Kidney epithelial cell (primary cell): ENCODE results near the gene ABHD2. TPM values are rescaled to one million over a fixed set of nuclear protein-coding genes. Genes with fewer than 3 reads are reported as not detected.
"Not testable (repeated sequence)": the region's sequence is repeated elsewhere in the genome, so short reads cannot be mapped to it uniquely, and the experiment has no call there.

Experiments used
- DNase-seq: peaks from one replicate; pipeline ENCODE4 v3.0.0-alpha.2; 2010; ENCODE audit warnings: low read depth
- H3K27me3 ChIP-seq: 2 replicates; pipeline ENCODE4 v1.6.0; 2011; ENCODE audit warnings: low read length; ENCODE audit not compliant: control insufficient read depth, insufficient read depth
- H3K36me3 ChIP-seq: 2 replicates; pipeline ENCODE4 v1.5.1; 2011; ENCODE audit warnings: low read length; ENCODE audit not compliant: control insufficient read depth, insufficient read depth
- H3K4me3 ChIP-seq: 2 replicates; pipeline ENCODE4 v1.5.1; 2011; ENCODE audit warnings: low read depth, mild to moderate bottlenecking, control low read depth, low read length
- total RNA-seq: library from RNA; depleted of rRNA; stranded (reverse); fragments of >200 nt; gene quantifications from 2 replicates; pipeline ENCODE4 v1.2.3, GENCODE V29; 2015
- TF ChIP-seq, protein P1 (sequence below): IDR thresholded peaks from 2 replicates; pipeline ENCODE4 v1.5.1; 2011; ENCODE audit warnings: mild to moderate bottlenecking, moderate library complexity, low read length, control low read depth, inconsistent platforms; ENCODE audit not compliant: insufficient read depth, poor library complexity, severe bottlenecking

Gene ABHD2
- total RNA-seq, 1 donor from 2014 or later = 39.7 TPM

DNA sequence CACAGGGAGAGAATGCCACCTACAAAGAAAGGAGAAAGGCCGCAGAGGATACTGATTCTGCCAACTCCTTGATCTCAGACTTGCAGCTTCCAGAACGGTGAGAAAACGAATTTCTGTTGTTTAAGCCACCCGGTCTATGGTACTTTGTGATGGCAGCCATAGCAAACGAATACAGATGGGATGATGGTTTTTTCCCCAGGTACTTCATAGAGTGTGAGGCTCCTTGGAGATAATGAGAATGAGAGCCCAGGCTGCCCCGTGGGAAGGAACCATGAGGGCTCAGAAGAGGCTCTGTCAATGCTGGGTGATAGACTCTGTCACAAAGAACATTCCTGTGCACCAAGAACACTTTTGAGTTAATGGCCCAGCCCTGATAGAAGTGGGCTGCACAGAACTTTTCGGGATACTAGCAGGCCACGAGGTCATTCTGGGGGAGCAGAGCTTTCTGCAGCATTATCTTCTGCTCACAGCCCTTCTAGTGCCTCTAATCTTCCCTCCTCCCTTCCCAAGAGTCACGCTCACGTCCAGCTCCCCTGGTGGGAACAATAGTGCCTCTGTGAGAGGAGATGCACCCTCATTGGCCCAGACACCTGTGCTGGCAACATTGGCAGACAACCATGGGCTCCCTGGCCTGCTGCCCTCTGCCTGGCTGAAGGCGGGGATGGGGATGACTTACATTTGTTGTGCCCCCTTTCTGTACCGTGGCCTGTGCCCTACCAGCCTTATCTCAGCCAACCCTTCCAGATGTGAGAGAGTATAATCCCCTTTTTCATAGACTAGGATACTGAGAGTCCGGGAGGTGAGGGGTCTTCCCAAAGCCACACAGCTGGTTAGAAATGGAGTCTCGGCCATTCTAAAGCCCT lies 138.3 kb downstream of the ABHD2 start:
- H3K27me3 ChIP-seq = no peaks in the 10 kb centered on the region
- DNase-seq = no peak
- H3K36me3 ChIP-seq = no peaks in the 10 kb centered on the region
- no peak overlapping the region for H3K4me3 ChIP-seq
- TF ChIP-seq, protein P1, sequence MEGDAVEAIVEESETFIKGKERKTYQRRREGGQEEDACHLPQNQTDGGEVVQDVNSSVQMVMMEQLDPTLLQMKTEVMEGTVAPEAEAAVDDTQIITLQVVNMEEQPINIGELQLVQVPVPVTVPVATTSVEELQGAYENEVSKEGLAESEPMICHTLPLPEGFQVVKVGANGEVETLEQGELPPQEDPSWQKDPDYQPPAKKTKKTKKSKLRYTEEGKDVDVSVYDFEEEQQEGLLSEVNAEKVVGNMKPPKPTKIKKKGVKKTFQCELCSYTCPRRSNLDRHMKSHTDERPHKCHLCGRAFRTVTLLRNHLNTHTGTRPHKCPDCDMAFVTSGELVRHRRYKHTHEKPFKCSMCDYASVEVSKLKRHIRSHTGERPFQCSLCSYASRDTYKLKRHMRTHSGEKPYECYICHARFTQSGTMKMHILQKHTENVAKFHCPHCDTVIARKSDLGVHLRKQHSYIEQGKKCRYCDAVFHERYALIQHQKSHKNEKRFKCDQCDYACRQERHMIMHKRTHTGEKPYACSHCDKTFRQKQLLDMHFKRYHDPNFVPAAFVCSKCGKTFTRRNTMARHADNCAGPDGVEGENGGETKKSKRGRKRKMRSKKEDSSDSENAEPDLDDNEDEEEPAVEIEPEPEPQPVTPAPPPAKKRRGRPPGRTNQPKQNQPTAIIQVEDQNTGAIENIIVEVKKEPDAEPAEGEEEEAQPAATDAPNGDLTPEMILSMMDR = no peak

GRCh38 chr15:89227425-89227824 lies 139.2 kb downstream of the ABHD2 start:
- no peaks in the 10 kb centered on the region for H3K27me3 ChIP-seq
- TF ChIP-seq, protein P1 = no peak
- no peak for DNase-seq
- no peak overlapping the region for H3K4me3 ChIP-seq
- H3K36me3 ChIP-seq = no peaks in the 10 kb centered on the region

GRCh38 chr15:89230277-89230676 lies 142.0 kb downstream of the ABHD2 start:
- Histone ChIP-seq H3K36me3 (no peaks in the 10 kb centered on the region), H3K4me3 (no peak overlapping the region), H3K27me3 (no peaks in the 10 kb centered on the region)
- DNase-seq = no peak
- TF ChIP-seq, protein P1 = no peak

- H3K27me3 ChIP-seq = no peaks in the 10 kb centered on the region
- DNase-seq = no peak
- TF ChIP-seq, protein P1 = no peak
- no peak overlapping the region for H3K4me3 ChIP-seq
- H3K36me3 ChIP-seq = no peaks in the 10 kb centered on the region
These were observed 143.6 kb downstream of the ABHD2 start for GRCh38 chr15:89231832-89232231.

DNA sequence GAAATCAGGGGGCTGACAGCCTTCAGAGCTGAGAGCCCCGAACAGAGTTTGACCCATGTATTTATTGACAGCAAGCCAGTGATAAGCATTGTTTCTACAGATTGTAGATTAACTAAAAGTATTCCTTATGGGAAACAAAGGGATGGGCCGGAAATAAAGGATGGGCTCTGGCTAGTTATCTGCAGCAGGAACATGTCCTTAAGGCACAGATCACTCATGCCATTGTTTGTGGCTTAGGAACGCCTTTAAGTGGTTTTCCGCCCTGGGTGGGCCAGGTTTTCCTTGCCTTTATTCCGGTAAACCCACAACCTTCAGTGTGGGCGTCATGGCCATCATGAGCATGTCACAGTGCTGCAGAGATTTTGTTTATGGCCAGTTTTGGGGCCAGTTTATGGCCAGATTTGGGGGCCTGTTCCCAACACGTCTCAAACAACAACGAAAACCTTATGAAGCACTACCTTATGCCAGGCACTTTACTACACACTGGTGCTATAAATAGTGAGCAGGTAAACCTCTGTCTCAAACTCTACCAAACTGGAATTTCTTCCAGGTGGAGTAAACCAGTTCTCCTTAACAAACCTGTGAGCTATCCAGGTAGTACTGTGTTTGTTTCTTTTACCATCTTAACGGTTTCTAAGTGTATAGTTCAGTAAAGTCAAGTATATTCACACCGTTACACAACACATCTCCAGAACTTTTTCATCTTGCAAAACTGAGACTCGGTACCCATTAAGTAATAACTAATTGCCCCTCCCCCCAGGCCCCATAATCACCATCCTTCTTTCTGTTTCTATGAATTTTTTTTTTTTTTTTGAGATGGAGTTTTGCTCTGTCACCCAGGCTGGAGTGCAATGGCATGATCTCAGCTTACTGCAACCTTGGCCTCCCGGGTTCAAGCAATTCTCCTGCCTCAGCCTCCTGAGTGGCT lies 151.9 kb downstream of the ABHD2 start:
- not testable (repeated sequence) for H3K27me3 ChIP-seq, DNase-seq

DNA sequence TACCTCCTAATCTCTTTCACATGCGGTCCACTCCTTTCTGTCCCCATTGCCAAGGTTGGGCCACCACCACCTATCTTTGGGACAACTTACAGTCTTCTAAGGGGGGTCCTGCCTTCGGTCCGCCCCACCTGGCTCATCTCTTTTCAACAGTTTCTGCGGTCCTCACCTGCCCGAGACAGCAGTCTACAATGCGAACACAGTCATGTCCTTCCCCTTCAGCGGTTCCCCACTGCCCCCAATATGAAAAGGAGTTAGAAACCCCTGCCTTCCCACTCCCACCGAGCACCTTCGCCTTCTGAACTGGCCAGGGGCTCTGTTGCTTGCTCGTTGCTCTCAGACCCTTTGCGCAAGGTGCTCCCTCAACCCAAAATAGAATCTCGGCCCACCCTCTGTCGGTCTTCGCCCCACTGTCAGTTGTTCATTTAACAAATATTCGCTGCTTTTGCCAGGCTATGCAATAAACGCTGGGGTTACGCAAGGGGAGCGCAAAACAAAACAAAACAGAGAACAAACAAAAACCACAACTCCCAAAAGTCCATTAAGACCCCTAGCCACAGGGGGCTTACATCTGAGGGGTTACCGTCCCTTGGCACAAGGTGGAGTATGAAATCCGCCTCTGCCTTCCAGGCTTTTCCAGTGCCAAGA lies 154.9 kb downstream of the ABHD2 start:
- TF ChIP-seq, protein P1 = no peak
- H3K4me3 ChIP-seq = peak overlapping the region; percentile 90
- no peaks in the 10 kb centered on the region for H3K27me3 ChIP-seq
- H3K36me3 ChIP-seq = no peaks in the 10 kb centered on the region
- no peak for DNase-seq

More for the DNA sequence above, 151.9 kb downstream of the ABHD2 start:
- not testable (repeated sequence) for H3K4me3 ChIP-seq, H3K36me3 ChIP-seq
